K562 (cell line): ENCODE measurements around the gene IPO9. TPM values are rescaled to one million over a fixed set of nuclear protein-coding genes. Genes with fewer than 3 reads are reported as not detected.

Source experiments
- ATAC-seq: fragments of 200-7000 bp; cut with Tn5 transposase; 3 replicates; pipeline ENCODE4 v1.9.1; 2020; ENCODE audit warnings: moderate library complexity
- BruUV-seq: library from RNA; stranded (reverse); fragments of 400-500 nt; replicated peaks from 2 replicates; lab custom pipeline; 2021; lab: Mats Ljungman, UMichigan
- CTCF ChIA-PET: fragments of 300-600 bp; formaldehyde crosslinking; extraction: SDS; loops from one replicate; lab custom pipeline; 2021; ENCODE audit warnings: low intra/inter-chr PET ratio; lab: Yijun Ruan, JAX
- POLR2A ChIA-PET: fragments of 300-600, 350-650 bp; sonication (Branson Sonifier 250); formaldehyde crosslinking; extraction: SDS; loops from one replicate; lab custom pipeline; 2021; ENCODE audit warnings: antibody characterized with exemption, inconsistent platforms; lab: Yijun Ruan, JAX
- DNase-seq, 4 experiments: peaks; one replicate each; pipeline versions ENCODE4 v3.0.0 to v3.0.0-alpha.2; 2011 to 2018; ENCODE audit warnings: low spot score in 3 of 4, mixed read lengths in 3 of 4; ENCODE audit errors: extremely low read depth in 1 of 4
- FAIRE-seq: peaks from 2 replicates; lab custom pipeline; 2011; peaks lifted over from hg19 to GRCh38; lab: Jason Lieb, UNC
- H2AFZ ChIP-seq: 2 replicates; pipeline ENCODE4 v1.6.0; 2011; ENCODE audit warnings: low read depth, low read length, control low read depth, inconsistent platforms
- H3K27ac ChIP-seq: fragments of 200-600 bp; 3 replicates; pipeline ENCODE4 v1.8.0; 2011; ENCODE audit warnings: low read depth, mild to moderate bottlenecking, control low read depth, inconsistent platforms, low read length, moderate library complexity, mixed read lengths; ENCODE audit errors: extremely low read depth
- H3K27me3 ChIP-seq, 2 experiments: fragments of 300-600 bp in 1 of 2; 2 replicates in 1 of 2; 3 replicates in 1 of 2; pipeline versions ENCODE4 v1.6.0 to v1.8.0; 2011; ENCODE audit warnings: inconsistent platforms in 2 of 2, low read length in 2 of 2, mild to moderate bottlenecking in 1 of 2, mixed read lengths in 1 of 2, moderate library complexity in 1 of 2; ENCODE audit not compliant: control insufficient read depth in 2 of 2, insufficient read depth in 2 of 2
- H3K36me3 ChIP-seq: fragments of 300-600 bp; 3 replicates; pipeline ENCODE4 v1.8.0; 2011; ENCODE audit warnings: mild to moderate bottlenecking, low read length, inconsistent platforms; ENCODE audit not compliant: control insufficient read depth, insufficient read depth
- H3K4me1 ChIP-seq, 2 experiments: fragments of 200-600 bp in 1 of 2; replicated peaks in 1 of 2; 2 replicates in 1 of 2; 3 replicates in 1 of 2; pipeline versions ENCODE4 v1.5.1 to v1.8.0; 2011; ENCODE audit warnings: inconsistent platforms in 2 of 2, low read length in 2 of 2, mild to moderate bottlenecking in 1 of 2, mixed read lengths in 1 of 2, moderate library complexity in 1 of 2; ENCODE audit not compliant: control insufficient read depth in 2 of 2, insufficient read depth in 2 of 2
- H3K4me2 ChIP-seq: 2 replicates; pipeline ENCODE4 v1.6.1; 2011; ENCODE audit warnings: low read length, control low read depth, inconsistent platforms, mixed read lengths; ENCODE audit not compliant: insufficient read depth
- H3K4me3 ChIP-seq: fragments of 200-600 bp; sonication (generic), shearing (Covaris generic); 2 replicates; pipeline ENCODE4 v1.5.1; 2016; ENCODE audit warnings: control low read depth, inconsistent platforms
- H3K79me2 ChIP-seq: fragments of 200-600 bp; 3 replicates; pipeline ENCODE4 v1.8.0; 2011; ENCODE audit warnings: low read length, inconsistent platforms; ENCODE audit not compliant: control insufficient read depth, insufficient read depth
- H3K9ac ChIP-seq, 2 experiments: 2 replicates each; pipeline versions ENCODE4 v1.6.0 to v1.6.1; 2011; ENCODE audit warnings: low read depth in 2 of 2, low read length in 2 of 2, control low read depth in 1 of 2, inconsistent platforms in 1 of 2, mild to moderate bottlenecking in 1 of 2, mixed read lengths in 1 of 2; ENCODE audit not compliant: insufficient read depth in 1 of 2
- H3K9me1 ChIP-seq: one replicate; pipeline ENCODE4 v1.6.0; 2011; ENCODE audit warnings: inconsistent platforms, mild to moderate bottlenecking, low read length, moderate library complexity; ENCODE audit not compliant: control insufficient read depth, insufficient read depth
- H3K9me3 ChIP-seq: replicated peaks from 2 replicates; pipeline ENCODE4 v1.5.1; 2011; ENCODE audit warnings: low read depth, low read length, inconsistent platforms; ENCODE audit not compliant: control insufficient read depth, insufficient read depth
- H4K20me1 ChIP-seq: replicated peaks from 2 replicates; pipeline ENCODE4 v1.6.1; 2011; ENCODE audit warnings: low read length, inconsistent platforms, mixed read lengths; ENCODE audit not compliant: control insufficient read depth, insufficient read depth
- EP300 ChIP-seq: IDR thresholded peaks from 2 replicates; pipeline ENCODE4 v1.6.1; 2012; ENCODE audit warnings: low read length, improper control_type of control experiment
- FOXA3 ChIP-seq, 2 experiments: fragments of 450-650 bp in 1 of 2; sonication (generic) in 1 of 2; formaldehyde crosslinking; IDR thresholded peaks in 1 of 2; conservative IDR thresholded peaks in 1 of 2; 2 replicates each; pipeline versions ENCODE4 v1.4.0 to v1.8.0; 2020 to 2022; ENCODE audit warnings: mild to moderate bottlenecking in 2 of 2, missing genetic modification reagents in 1 of 2
- HMGN3 ChIP-seq: IDR thresholded peaks from 2 replicates; pipeline ENCODE4 v1.6.1; 2011; ENCODE audit warnings: borderline replicate concordance, low read depth, mild to moderate bottlenecking, mixed read lengths, low read length; ENCODE audit not compliant: insufficient read length; ENCODE audit errors: extremely low read depth
- JUN ChIP-seq, 2 experiments: sonication (generic) in 1 of 2; formaldehyde crosslinking in 1 of 2; IDR thresholded peaks; 2 replicates each; pipeline versions ENCODE4 v1.6.1 to v1.8.0; 2012 to 2022; ENCODE audit warnings: borderline replicate concordance in 2 of 2, mild to moderate bottlenecking in 2 of 2, improper control_type of control experiment in 1 of 2, low read depth in 1 of 2, low read length in 1 of 2, missing genetic modification reagents in 1 of 2
- LCOR ChIP-seq: sonication (generic); formaldehyde crosslinking; IDR thresholded peaks from 2 replicates; pipeline ENCODE4 v1.8.0; 2022; ENCODE audit warnings: mild to moderate bottlenecking, missing genetic modification reagents
- MTF1 ChIP-seq: fragments of 250-450 bp; sonication (Bioruptor Pico); IDR thresholded peaks from 2 replicates; pipeline ENCODE4 v1.9.0; 2021; ENCODE audit warnings: moderate library complexity, mild to moderate bottlenecking, inconsistent platforms, borderline replicate concordance
- NR1H2 ChIP-seq: sonication (generic); formaldehyde crosslinking; IDR thresholded peaks from 2 replicates; pipeline ENCODE4 v1.4.0; 2020; ENCODE audit warnings: mild to moderate bottlenecking, missing genetic modification reagents
- POLR2G ChIP-seq: fragments of 200-400 bp; formaldehyde crosslinking; IDR thresholded peaks from 2 replicates; pipeline ENCODE4 v1.6.1; 2017; ENCODE audit warnings: low read depth, mild to moderate bottlenecking, antibody characterized with exemption, low read length, moderate library complexity
- ZNF445 ChIP-seq: fragments of 250-450 bp; sonication (Bioruptor Pico); IDR thresholded peaks from 2 replicates; pipeline ENCODE4 v1.4.0; 2020; ENCODE audit warnings: low read depth, mild to moderate bottlenecking, moderate library complexity
- ZNF785 ChIP-seq: fragments of 250-450 bp; sonication (Bioruptor Pico); IDR thresholded peaks from 2 replicates; pipeline ENCODE4 v1.4.0; 2020; ENCODE audit warnings: mild to moderate bottlenecking
- WGBS: fragments of 100-300 bp; shearing (Covaris generic); methylation state at CpG from one replicate; pipeline ENCODE4 v1.1.6; 2016; ENCODE audit warnings: low coverage, mixed read lengths; ENCODE audit not compliant: insufficient coverage; ENCODE audit errors: missing lambda C conversion rate; 5-methylcytosine and 5-hydroxymethylcytosine counted together
- in situ Hi-C: fragments of 300-500 bp; cut with MboI; formaldehyde crosslinking; loops from 4 replicates; pipeline ENCODE4 v1.15.0; 2018; ENCODE audit warnings: inconsistent platforms, mixed read lengths
- intact Hi-C: fragments of 100-400 bp; cut with micrococcal nuclease; formaldehyde crosslinking; loops from 2 replicates; pipeline ENCODE4 v1.14.2; 2022
- polyA plus RNA-seq, 8 experiments: library from polyadenylated mRNA; depleted of rRNA in 4 of 8; stranded (reverse) in 5 of 8; unstranded in 3 of 8; fragments of >200 nt; fragmentation: Nextera tagmentation in 2 of 8; fragmentation: Illumina TruSeq in 1 of 8; extraction: Ambion mirVana in 2 of 8; extraction: Trizol in 1 of 8; gene quantifications; 2 replicates each; pipeline versions ENCODE4 v1.2.1 to v1.2.3, GENCODE V29; 2011 to 2014; ENCODE audit warnings: inconsistent platforms in 1 of 8, missing spikeins in 1 of 8
- total RNA-seq, 7 experiments: library from RNA; depleted of rRNA in 6 of 7; stranded (reverse); fragments of >200 nt in 6 of 7; fragmentation: Illumina TruSeq in 2 of 7; extraction: Trizol in 2 of 7; gene quantifications; 2 replicates each; pipeline versions ENCODE4 v1.2.1 to v1.2.3, GENCODE V29; 2011 to 2021; ENCODE audit warnings: low replicate concordance in 1 of 7
- TF ChIP-seq, protein P1 (sequence below): IDR thresholded peaks from 2 replicates; pipeline ENCODE4 v1.6.1; 2012; ENCODE audit warnings: low read depth, low read length, improper control_type of control experiment, borderline replicate concordance

The IPO9 gene
- total and polyA plus RNA-seq, 9 of the 15 experiments (the other 6 are each of a cell fraction or from before 2014, with no cell fraction given), result 27.9 to 78.6 (median 43.9) TPM

- FAIRE-seq (no peak), DNase-seq (peak in 2 of 4 experiments; percentile 18 to 28), ATAC-seq (no peak)
- H4K20me1 ChIP-seq, result no peaks in the 10 kb centered on the region
- no peaks in the 10 kb centered on the region for H3K36me3 ChIP-seq
- no peaks in the 10 kb centered on the region for H3K27me3 ChIP-seq
- H3K4me3 ChIP-seq, result no peak overlapping the region
- ChIA-PET CTCF (no interaction called here), POLR2A (interaction anchor here (0.7 to 2.5 kb wide), 7 partner anchors 10 to 275 kb away, joined by 3 to 10 read pairs (median 6); no protein-coding TSS in a partner anchor)
- H3K9me1 ChIP-seq, result no peaks in the 10 kb centered on the region
- H3K9ac ChIP-seq, result peak overlapping the region; percentile 28 to 72
- no peaks in the 10 kb centered on the region for H3K9me3 ChIP-seq
- H3K27ac ChIP-seq, result peak overlapping the region; percentile 43; the same call in 2 of the 3 replicates
- H3K4me1 ChIP-seq, result peaks cover 47 to 55% of the 10 kb centered on the region in 2 experiments
- no peak overlapping the region; the same call in 1 of the 2 replicates for H3K4me2 ChIP-seq
- in situ Hi-C loops, result no loop called here
- 60% methylated on average over 1 of the region's 1 CpG for WGBS
- no TSS peak for BruUV-seq
- no peak for TF ChIP-seq FOXA3 (CRISPR knock-in tag; conservative IDR thresholded peaks at IDR 0.05 in 1 of 2, IDR thresholded peaks at IDR 0.05 in 1 of 2)
- no peak for TF ChIP-seq JUN (IDR thresholded peaks at IDR 0.05; ENCODE audit: borderline replicate concordance, low read depth, low read length)
- 0 out of 2 replicates have a peak, but pooled peaks have one; percentile 47 for TF ChIP-seq JUN (CRISPR knock-in tag; IDR thresholded peaks at IDR 0.05; ENCODE audit: borderline replicate concordance)
- TF ChIP-seq, protein P1, sequence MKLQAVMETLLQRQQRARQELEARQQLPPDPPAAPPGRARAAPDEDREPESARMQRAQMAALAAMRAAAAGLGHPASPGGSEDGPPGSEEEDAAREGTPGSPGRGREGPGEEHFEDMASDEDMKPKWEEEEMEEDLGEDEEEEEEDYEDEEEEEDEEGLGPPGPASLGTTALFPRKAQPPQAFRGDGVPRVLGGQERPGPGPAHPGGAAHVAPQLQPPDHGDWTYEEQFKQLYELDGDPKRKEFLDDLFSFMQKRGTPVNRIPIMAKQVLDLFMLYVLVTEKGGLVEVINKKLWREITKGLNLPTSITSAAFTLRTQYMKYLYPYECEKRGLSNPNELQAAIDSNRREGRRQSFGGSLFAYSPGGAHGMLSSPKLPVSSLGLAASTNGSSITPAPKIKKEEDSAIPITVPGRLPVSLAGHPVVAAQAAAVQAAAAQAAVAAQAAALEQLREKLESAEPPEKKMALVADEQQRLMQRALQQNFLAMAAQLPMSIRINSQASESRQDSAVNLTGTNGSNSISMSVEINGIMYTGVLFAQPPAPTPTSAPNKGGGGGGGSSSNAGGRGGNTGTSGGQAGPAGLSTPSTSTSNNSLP, result no peak
- peak; percentile 46; the same call in 1 of the 2 replicates for TF ChIP-seq POLR2G
- TF ChIP-seq HMGN3, result no peak
- no peak for TF ChIP-seq NR1H2
- TF ChIP-seq MTF1, result no peak
- no peak for TF ChIP-seq EP300
- no peak for TF ChIP-seq LCOR (CRISPR knock-in tag)
- TF ChIP-seq ZNF445 (CRISPR knock-in tag), result no peak
- no peak for TF ChIP-seq ZNF785 (CRISPR knock-in tag)
- intact Hi-C loops, result loop anchor here (5.0 kb wide), 3 partner anchors 57 to 352 kb away; partner anchors contain the start of gene IPO9
- H2AFZ ChIP-seq, result peak overlapping the region; percentile 62; the same call in 1 of the 2 replicates
- H3K79me2 ChIP-seq, result no peaks in the 10 kb centered on the region
Measured at GRCh38 chr1:201884425-201884824, 55.5 kb downstream of the IPO9 start.
